DOHH2 (cell line): ENCODE measurements around the gene LRP4.

ENCODE experiments used
- H3F3A ChIP-seq: fragments of 200-600 bp; sonication (generic), shearing (Covaris generic); 2 replicates; pipeline ENCODE4 v1.6.0; 2016; ENCODE audit warnings: antibody characterized with exemption, mild to moderate bottlenecking; ENCODE audit not compliant: control insufficient read depth, insufficient read depth
- H3K27ac ChIP-seq: fragments of 200-600 bp; sonication (generic); 2 replicates; pipeline ENCODE4 v1.5.1; 2014; ENCODE audit warnings: low read depth, mild to moderate bottlenecking, low read length, moderate library complexity
- H3K27me3 ChIP-seq: fragments of 200-600 bp; sonication (generic); 2 replicates; pipeline ENCODE4 v1.6.1; 2014; ENCODE audit warnings: mild to moderate bottlenecking, low read length, mixed read lengths; ENCODE audit not compliant: control insufficient read depth
- H3K36me3 ChIP-seq: fragments of 200-600 bp; sonication (generic); 2 replicates; pipeline ENCODE4 v1.6.1; 2014; ENCODE audit warnings: mild to moderate bottlenecking, low read length, moderate library complexity, mixed read lengths; ENCODE audit not compliant: control insufficient read depth
- H3K4me1 ChIP-seq: fragments of 200-600 bp; sonication (generic); 2 replicates; pipeline ENCODE4 v1.6.1; 2014; ENCODE audit warnings: mild to moderate bottlenecking, low read length, mixed read lengths; ENCODE audit not compliant: control insufficient read depth
- H3K4me2 ChIP-seq: fragments of 200-600 bp; sonication (generic); 2 replicates; pipeline ENCODE4 v1.6.0; 2014; ENCODE audit warnings: mild to moderate bottlenecking, low read length, moderate library complexity
- H3K4me3 ChIP-seq: fragments of 200-600 bp; sonication (generic); 2 replicates; pipeline ENCODE4 v1.5.1; 2014; ENCODE audit warnings: mild to moderate bottlenecking, low read length, mixed read lengths
- H3K79me2 ChIP-seq: fragments of 200-600 bp; sonication (generic); 2 replicates; pipeline ENCODE4 v1.6.1; 2014; ENCODE audit warnings: mild to moderate bottlenecking, low read length, mixed read lengths; ENCODE audit not compliant: control insufficient read depth
- H3K9me2 ChIP-seq: fragments of 200-600 bp; sonication (generic); replicated peaks from 2 replicates; pipeline ENCODE4 v1.6.1; 2014; ENCODE audit warnings: mild to moderate bottlenecking, low read length, mixed read lengths; ENCODE audit not compliant: control insufficient read depth
- H3K9me3 ChIP-seq: fragments of 200-600 bp; sonication (generic); 2 replicates; pipeline ENCODE4 v1.6.1; 2014; ENCODE audit warnings: antibody characterized with exemption, low read length, mixed read lengths; ENCODE audit not compliant: control insufficient read depth, insufficient read depth
- H4K20me1 ChIP-seq: fragments of 200-600 bp; sonication (generic); 2 replicates; pipeline ENCODE4 v1.6.0; 2014; ENCODE audit warnings: low read depth, mild to moderate bottlenecking, antibody characterized with exemption, low read length, moderate library complexity; ENCODE audit not compliant: control insufficient read depth, insufficient read depth
- EZH2phosphoT487 ChIP-seq: fragments of 200-600 bp; sonication (generic); IDR thresholded peaks from 2 replicates; pipeline ENCODE4 v1.6.1; 2017; ENCODE audit warnings: borderline replicate concordance, mild to moderate bottlenecking, antibody characterized with exemption, low read length, moderate library complexity, mixed read lengths
- TF ChIP-seq, protein P1 (sequence below): fragments of 200-600 bp; sonication (generic); IDR thresholded peaks from one replicate; pipeline ENCODE4 v1.5.1; 2014; ENCODE audit warnings: antibody characterized with exemption, mild to moderate bottlenecking, low read depth, low read length; ENCODE audit not compliant: poor library complexity, severe bottlenecking

The LRP4 gene

DNA sequence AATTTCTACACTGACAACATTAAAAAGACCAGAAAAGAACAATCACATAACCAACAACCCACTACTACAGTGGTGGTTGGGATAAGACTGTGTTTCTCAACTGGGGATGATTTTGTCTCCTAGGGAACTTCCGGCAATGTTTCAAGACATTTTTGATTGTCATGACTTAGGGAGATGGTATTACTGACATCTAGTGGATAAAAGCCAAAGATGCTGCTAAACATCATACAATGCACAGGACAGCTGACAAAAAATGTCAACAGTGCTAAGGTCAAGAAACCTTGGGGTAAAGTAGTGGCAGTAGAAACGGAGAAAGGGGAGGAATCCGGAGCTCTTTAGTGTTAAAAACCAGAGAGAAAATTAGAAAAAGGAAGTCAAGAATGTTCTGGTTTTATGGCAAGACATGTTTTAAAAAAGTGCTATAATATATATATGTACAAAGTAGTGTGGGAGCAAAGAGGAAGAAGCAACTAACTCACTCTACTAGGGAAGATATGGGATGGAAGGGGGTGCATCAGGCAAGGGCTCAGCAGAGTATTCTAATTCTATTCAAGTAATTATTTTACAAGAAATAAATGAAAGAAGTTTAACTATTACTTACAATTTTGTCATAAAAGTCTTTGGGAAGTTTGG, 109.4 kb downstream of the LRP4 start:
- H3K4me2 ChIP-seq, result no peak overlapping the region
- H3K4me1 ChIP-seq, result no peaks in the 10 kb centered on the region
- H3F3A ChIP-seq, result peaks cover 25% of the 10 kb centered on the region
- H3K79me2 ChIP-seq, result peaks cover 5% of the 10 kb centered on the region
- no peaks in the 10 kb centered on the region for H4K20me1 ChIP-seq
- no peaks in the 10 kb centered on the region for H3K9me3 ChIP-seq
- H3K9me2 ChIP-seq, result no peaks in the 10 kb centered on the region
- H3K27me3 ChIP-seq, result no peaks in the 10 kb centered on the region
- no peak for TF ChIP-seq EZH2phosphoT487
- TF ChIP-seq, protein P1, sequence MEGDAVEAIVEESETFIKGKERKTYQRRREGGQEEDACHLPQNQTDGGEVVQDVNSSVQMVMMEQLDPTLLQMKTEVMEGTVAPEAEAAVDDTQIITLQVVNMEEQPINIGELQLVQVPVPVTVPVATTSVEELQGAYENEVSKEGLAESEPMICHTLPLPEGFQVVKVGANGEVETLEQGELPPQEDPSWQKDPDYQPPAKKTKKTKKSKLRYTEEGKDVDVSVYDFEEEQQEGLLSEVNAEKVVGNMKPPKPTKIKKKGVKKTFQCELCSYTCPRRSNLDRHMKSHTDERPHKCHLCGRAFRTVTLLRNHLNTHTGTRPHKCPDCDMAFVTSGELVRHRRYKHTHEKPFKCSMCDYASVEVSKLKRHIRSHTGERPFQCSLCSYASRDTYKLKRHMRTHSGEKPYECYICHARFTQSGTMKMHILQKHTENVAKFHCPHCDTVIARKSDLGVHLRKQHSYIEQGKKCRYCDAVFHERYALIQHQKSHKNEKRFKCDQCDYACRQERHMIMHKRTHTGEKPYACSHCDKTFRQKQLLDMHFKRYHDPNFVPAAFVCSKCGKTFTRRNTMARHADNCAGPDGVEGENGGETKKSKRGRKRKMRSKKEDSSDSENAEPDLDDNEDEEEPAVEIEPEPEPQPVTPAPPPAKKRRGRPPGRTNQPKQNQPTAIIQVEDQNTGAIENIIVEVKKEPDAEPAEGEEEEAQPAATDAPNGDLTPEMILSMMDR, result peak; percentile 62
- no peak overlapping the region for H3K27ac ChIP-seq
- no peak overlapping the region for H3K4me3 ChIP-seq
- peaks cover 74% of the 10 kb centered on the region for H3K36me3 ChIP-seq
